Measurements from ENCODE around the gene TAPT1.

GRCh38 chr4:16269240-16269639, 43.0 kb upstream of the TAPT1 start:
- TF ChIP-seq TAF1 (IDR thresholded peaks at IDR 0.05; ENCODE audit: borderline replicate concordance, low read depth, low read length) = no peak
- TF ChIP-seq POLR2A (IDR thresholded peaks at IDR 0.05; ENCODE audit: low read depth, low read length) = no peak
- TF ChIP-seq POLR2AphosphoS5 (IDR thresholded peaks at IDR 0.05; ENCODE audit: low read depth, low read length) = no peak

Data from GM12892 (cell line).